Body of pancreas (tissue), 4 donors: ENCODE data around the gene SORCS2.

Experiments
- POLR2A ChIP-seq, 3 donors: fragments of 450-650 bp; IDR thresholded peaks; one replicate each; pipeline ENCODE4 v1.6.1; 2016; ENCODE audit warnings: antibody characterized with exemption in 3 of 3, mild to moderate bottlenecking in 2 of 3
- TF ChIP-seq, protein P1 (sequence below), 7 experiments: fragments of 450-650 bp in 4 of 7; fragments of 200-600 bp in 3 of 7; sonication (generic) in 3 of 7; IDR thresholded peaks; one replicate each; pipeline ENCODE4 v1.5.1; 2016 to 2019; ENCODE audit warnings: antibody characterized with exemption in 7 of 7

DNA sequence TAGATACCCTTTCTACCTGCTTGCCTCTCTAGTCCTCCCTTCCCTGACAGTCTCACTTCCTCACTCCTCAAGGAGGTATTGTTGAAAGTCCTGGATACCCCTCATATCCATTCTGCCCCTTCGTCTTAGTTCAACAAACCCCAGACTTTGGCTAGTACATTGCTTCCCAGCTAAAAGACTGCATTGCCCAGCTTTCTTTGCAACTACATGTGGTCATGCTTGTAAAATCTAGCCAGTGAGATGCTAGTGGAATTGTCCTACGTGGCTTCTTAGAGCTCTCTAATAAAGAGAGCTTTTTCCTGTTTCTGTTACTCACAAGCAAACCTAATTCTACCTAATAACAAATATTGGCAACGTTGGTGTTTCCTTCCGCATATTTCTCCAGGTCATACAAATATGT lies 480.3 kb downstream of the SORCS2 start:
- TF ChIP-seq, protein P1, sequence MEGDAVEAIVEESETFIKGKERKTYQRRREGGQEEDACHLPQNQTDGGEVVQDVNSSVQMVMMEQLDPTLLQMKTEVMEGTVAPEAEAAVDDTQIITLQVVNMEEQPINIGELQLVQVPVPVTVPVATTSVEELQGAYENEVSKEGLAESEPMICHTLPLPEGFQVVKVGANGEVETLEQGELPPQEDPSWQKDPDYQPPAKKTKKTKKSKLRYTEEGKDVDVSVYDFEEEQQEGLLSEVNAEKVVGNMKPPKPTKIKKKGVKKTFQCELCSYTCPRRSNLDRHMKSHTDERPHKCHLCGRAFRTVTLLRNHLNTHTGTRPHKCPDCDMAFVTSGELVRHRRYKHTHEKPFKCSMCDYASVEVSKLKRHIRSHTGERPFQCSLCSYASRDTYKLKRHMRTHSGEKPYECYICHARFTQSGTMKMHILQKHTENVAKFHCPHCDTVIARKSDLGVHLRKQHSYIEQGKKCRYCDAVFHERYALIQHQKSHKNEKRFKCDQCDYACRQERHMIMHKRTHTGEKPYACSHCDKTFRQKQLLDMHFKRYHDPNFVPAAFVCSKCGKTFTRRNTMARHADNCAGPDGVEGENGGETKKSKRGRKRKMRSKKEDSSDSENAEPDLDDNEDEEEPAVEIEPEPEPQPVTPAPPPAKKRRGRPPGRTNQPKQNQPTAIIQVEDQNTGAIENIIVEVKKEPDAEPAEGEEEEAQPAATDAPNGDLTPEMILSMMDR (IDR thresholded peaks at IDR 0.05): no peak
- no peak for TF ChIP-seq POLR2A (IDR thresholded peaks at IDR 0.05)
